ENCODE results near the gene KDM1A. TPM values are rescaled to one million over a fixed set of nuclear protein-coding genes. Genes with fewer than 3 reads are reported as not detected.

KDM1A gene
- total RNA-seq, 1 donor from 2014 or later = 89.9 TPM

DNA sequence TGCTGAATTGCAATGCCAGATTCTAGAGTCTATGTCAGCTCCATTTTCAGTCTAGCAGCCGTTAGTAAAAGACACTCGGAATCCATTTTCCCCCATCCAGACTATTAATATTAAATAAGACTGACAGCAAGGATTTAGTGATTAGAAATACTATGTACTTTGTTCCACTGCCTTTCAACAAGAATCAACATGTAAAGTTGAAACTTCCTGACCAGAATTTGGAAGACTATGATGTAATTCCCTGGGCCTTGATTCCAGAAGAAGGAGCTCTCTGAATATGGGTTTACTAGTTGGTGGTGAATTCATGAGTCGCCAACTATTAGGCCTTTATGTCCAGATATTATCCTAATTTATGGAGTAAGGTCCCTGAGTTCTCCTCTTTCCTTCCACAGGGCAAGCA lies 24.8 kb downstream of the KDM1A start:
- Mint-ChIP-seq H3K4me3 (ENCODE audit: unreplicated experiment) (no peak overlapping the region), H3K27me3 (ENCODE audit: low read depth) (no peaks in the 10 kb centered on the region), H3K36me3 (ENCODE audit: low read depth) (no peaks in the 10 kb centered on the region), H3K9me3 (ENCODE audit: low read depth) (no peaks in the 10 kb centered on the region), H3K27ac (ENCODE audit: unreplicated experiment) (no peak overlapping the region), H3K4me1 (ENCODE audit: low read depth) (peaks cover 49% of the 10 kb centered on the region)
- DNase-seq (ENCODE audit: low spot score) = no peak
- TF ChIP-seq, protein P1, sequence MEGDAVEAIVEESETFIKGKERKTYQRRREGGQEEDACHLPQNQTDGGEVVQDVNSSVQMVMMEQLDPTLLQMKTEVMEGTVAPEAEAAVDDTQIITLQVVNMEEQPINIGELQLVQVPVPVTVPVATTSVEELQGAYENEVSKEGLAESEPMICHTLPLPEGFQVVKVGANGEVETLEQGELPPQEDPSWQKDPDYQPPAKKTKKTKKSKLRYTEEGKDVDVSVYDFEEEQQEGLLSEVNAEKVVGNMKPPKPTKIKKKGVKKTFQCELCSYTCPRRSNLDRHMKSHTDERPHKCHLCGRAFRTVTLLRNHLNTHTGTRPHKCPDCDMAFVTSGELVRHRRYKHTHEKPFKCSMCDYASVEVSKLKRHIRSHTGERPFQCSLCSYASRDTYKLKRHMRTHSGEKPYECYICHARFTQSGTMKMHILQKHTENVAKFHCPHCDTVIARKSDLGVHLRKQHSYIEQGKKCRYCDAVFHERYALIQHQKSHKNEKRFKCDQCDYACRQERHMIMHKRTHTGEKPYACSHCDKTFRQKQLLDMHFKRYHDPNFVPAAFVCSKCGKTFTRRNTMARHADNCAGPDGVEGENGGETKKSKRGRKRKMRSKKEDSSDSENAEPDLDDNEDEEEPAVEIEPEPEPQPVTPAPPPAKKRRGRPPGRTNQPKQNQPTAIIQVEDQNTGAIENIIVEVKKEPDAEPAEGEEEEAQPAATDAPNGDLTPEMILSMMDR (IDR thresholded peaks at IDR 0.05) = no peak

DNA sequence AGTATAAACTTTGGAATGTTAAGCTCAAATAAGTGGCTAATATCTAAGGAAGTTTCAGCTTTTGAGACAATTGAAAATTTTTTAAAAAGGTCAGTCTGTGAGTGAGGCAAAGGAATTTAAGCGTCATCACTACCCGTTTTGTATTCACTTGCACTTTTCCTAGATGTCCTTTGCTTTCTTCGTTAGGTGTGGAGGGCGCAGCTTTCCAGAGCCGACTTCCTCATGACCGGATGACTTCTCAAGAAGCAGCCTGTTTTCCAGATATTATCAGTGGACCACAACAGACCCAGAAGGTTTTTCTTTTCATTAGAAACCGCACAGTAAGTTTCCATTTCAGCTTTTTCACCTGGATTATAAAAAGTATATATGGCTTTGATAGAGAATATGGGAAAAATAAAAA lies 30.9 kb downstream of the KDM1A start:
- H3K4me3 Mint-ChIP-seq (ENCODE audit: unreplicated experiment) = no peak overlapping the region
- TF ChIP-seq, protein P1 (IDR thresholded peaks at IDR 0.05) = no peak
- H3K36me3 Mint-ChIP-seq (ENCODE audit: low read depth) = peaks cover 12% of the 10 kb centered on the region
- H3K27me3 Mint-ChIP-seq (ENCODE audit: low read depth) = no peaks in the 10 kb centered on the region
- no peaks in the 10 kb centered on the region for H3K9me3 Mint-ChIP-seq (ENCODE audit: low read depth)
- no peak overlapping the region for H3K27ac Mint-ChIP-seq (ENCODE audit: unreplicated experiment)
- H3K4me1 Mint-ChIP-seq (ENCODE audit: low read depth) = peaks cover 43% of the 10 kb centered on the region
- DNase-seq (ENCODE audit: low spot score) = no peak

DNA sequence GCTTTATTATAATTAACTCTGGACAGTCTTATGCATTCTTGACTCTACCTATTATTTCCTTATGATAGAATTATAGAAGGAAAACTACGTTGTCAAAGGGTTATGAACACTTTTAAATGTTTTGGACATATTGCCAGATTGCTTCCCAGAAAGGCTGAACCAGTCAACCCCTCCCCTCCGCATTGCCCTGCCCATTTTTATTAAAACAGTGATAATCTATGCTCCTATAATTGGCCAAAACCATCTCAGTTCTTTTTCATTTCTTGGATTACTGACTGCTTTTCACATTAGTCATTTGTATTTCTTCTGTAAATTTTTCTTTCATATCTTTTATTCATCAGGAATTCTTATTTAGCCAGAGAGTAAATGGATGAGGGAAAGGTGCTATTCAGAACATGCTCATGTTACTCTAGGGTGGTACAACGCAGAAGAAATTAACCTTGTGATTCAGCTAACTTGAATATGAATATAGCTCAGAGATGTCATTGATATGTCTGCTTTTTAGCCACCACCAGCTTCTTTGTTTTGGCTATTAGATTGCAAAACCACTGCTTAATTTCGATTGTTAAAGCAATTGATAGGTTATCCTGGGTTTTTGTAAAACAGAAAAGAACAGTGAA lies 32.1 kb downstream of the KDM1A start:
- Mint-ChIP-seq H3K4me3 (ENCODE audit: unreplicated experiment) (no peak overlapping the region), H3K27ac (ENCODE audit: unreplicated experiment) (no peak overlapping the region), H3K9me3 (ENCODE audit: low read depth) (no peaks in the 10 kb centered on the region), H3K4me1 (ENCODE audit: low read depth) (peaks cover 31% of the 10 kb centered on the region), H3K36me3 (ENCODE audit: low read depth) (peaks cover 14% of the 10 kb centered on the region), H3K27me3 (ENCODE audit: low read depth) (no peaks in the 10 kb centered on the region)
- DNase-seq (ENCODE audit: low spot score) = no peak
- TF ChIP-seq, protein P1 (IDR thresholded peaks at IDR 0.05) = no peak

DNA sequence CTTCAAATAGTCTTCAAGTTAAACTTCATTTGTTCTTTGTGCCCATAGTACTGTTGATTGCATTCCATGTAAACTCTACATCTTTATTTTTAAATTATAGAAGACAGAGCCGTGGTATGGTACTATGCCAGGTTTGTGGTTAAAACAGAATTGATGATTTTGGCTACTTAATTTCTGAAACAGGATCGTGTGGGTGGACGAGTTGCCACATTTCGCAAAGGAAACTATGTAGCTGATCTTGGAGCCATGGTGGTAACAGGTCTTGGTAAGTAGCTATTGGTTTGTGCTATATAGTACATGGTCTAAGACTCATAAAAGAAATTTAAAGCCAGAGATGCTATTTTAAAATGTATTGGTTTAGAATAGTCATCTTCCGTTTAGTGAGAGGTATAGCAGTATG lies 38.0 kb downstream of the KDM1A start:
- Mint-ChIP-seq H3K4me3 (ENCODE audit: unreplicated experiment) (no peak overlapping the region), H3K27ac (ENCODE audit: unreplicated experiment) (no peak overlapping the region), H3K4me1 (ENCODE audit: low read depth) (no peaks in the 10 kb centered on the region), H3K9me3 (ENCODE audit: low read depth) (no peaks in the 10 kb centered on the region), H3K36me3 (ENCODE audit: low read depth) (peaks cover 34% of the 10 kb centered on the region), H3K27me3 (ENCODE audit: low read depth) (no peaks in the 10 kb centered on the region)
- DNase-seq (ENCODE audit: low spot score) = no peak
- TF ChIP-seq, protein P1 (IDR thresholded peaks at IDR 0.05) = no peak

DNA sequence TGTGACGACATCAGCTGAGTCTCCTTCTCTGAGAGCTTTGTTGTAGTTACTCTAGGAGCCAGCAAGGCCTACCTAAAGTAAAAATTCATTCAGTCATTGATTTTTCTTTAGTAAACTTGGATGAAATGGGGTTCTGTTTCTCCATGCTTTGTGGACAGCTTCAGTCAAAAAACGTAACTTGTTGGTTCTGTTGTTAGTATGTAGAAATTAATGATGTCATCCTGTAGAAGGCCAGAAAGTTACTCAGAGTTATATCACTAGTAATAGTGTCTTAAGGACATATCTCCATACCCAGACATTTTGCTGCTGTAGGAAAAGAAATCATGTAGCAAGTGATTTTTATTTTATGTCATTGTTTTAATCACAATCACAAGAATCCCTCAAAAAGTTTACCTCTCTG lies 43.0 kb downstream of the KDM1A start:
- DNase-seq (ENCODE audit: low spot score) = no peak

More for the DNA sequence above, 43.0 kb downstream of the KDM1A start:
- Mint-ChIP-seq H3K4me1 (ENCODE audit: low read depth) (no peaks in the 10 kb centered on the region), H3K27ac (ENCODE audit: unreplicated experiment) (no peak overlapping the region), H3K4me3 (ENCODE audit: unreplicated experiment) (no peak overlapping the region), H3K9me3 (ENCODE audit: low read depth) (no peaks in the 10 kb centered on the region), H3K36me3 (ENCODE audit: low read depth) (peaks cover 28% of the 10 kb centered on the region), H3K27me3 (ENCODE audit: low read depth) (no peaks in the 10 kb centered on the region)
- TF ChIP-seq, protein P1 (IDR thresholded peaks at IDR 0.05) = no peak
